ENCODE measurements around the gene UGT1A4.

- TF ChIP-seq EP300 (IDR thresholded peaks at IDR 0.05; ENCODE audit: borderline replicate concordance in 1 of 2, low read depth in 2 of 2, low read length in 2 of 2) (no peak), CTCF (IDR thresholded peaks at IDR 0.05; ENCODE audit: control extremely low read depth in 1 of 3, insufficient read depth in 1 of 3, low read depth in 1 of 3, low read length in 3 of 3) (no peak), POLR2AphosphoS5 (IDR thresholded peaks at IDR 0.05; ENCODE audit: low read depth, low read length) (no peak), EZH2 (IDR thresholded peaks at IDR 0.05; ENCODE audit: low read depth, low read length, severe bottlenecking) (no peak), HDAC2 (IDR thresholded peaks at IDR 0.05; ENCODE audit: borderline replicate concordance in 1 of 2, low read depth in 2 of 2, low read length in 2 of 2) (no peak), BACH1 (IDR thresholded peaks at IDR 0.05; ENCODE audit: low read length) (no peak), JUND (IDR thresholded peaks at IDR 0.05; ENCODE audit: low read length) (no peak), RFX5 (IDR thresholded peaks at IDR 0.05; ENCODE audit: borderline replicate concordance, low read depth, low read length) (no peak), TEAD4 (IDR thresholded peaks at IDR 0.05; ENCODE audit: low read depth, low read length) (no peak)
Observed at GRCh38 chr2:233760043-233760442, 41.5 kb downstream of the UGT1A4 start, which contains the start of gene UGT1A1.
